Loucy (cell line): Measurements from ENCODE around the gene ASB2.
A peak's percentile ranks its signal among the peaks of the same experiment; 100 is the strongest.

Experiments used
- H2AFZ ChIP-seq: fragments of 200-600 bp; sonication (generic); 2 replicates; pipeline ENCODE4 v1.6.0; 2016; ENCODE audit warnings: antibody characterized with exemption, mild to moderate bottlenecking, low read length, moderate library complexity
- H3F3A ChIP-seq: fragments of 200-600 bp; 2 replicates; pipeline ENCODE4 v1.6.0; 2016; ENCODE audit warnings: antibody characterized with exemption, low read depth, mild to moderate bottlenecking
- H3K27me3 ChIP-seq: fragments of 200-600 bp; sonication (generic); 2 replicates; pipeline ENCODE4 v1.6.1; 2014; ENCODE audit warnings: low read length, mild to moderate bottlenecking; ENCODE audit not compliant: insufficient read depth, poor library complexity, severe bottlenecking
- H3K36me3 ChIP-seq: fragments of 200-600 bp; sonication (generic); 2 replicates; pipeline ENCODE4 v1.6.1; 2016; ENCODE audit warnings: low read length; ENCODE audit not compliant: insufficient read depth
- H3K4me1 ChIP-seq: fragments of 200-600 bp; sonication (generic); 2 replicates; pipeline ENCODE4 v1.5.1; 2014; ENCODE audit warnings: low read length, mild to moderate bottlenecking; ENCODE audit not compliant: insufficient read depth, poor library complexity, severe bottlenecking
- H3K4me2 ChIP-seq: fragments of 200-600 bp; sonication (generic); 2 replicates; pipeline ENCODE4 v1.6.0; 2014; ENCODE audit warnings: antibody characterized with exemption, low read length, low read depth, mild to moderate bottlenecking; ENCODE audit not compliant: poor library complexity, severe bottlenecking
- H3K4me3 ChIP-seq: fragments of 200-600 bp; sonication (generic); 2 replicates; pipeline ENCODE4 v1.5.1; 2014; ENCODE audit warnings: low read length, mild to moderate bottlenecking, mixed read lengths; ENCODE audit not compliant: poor library complexity, severe bottlenecking
- H3K79me2 ChIP-seq: fragments of 200-600 bp; sonication (generic); 2 replicates; pipeline ENCODE4 v1.6.1; 2014; ENCODE audit warnings: low read length; ENCODE audit not compliant: insufficient read depth
- H3K9ac ChIP-seq: fragments of 200-600 bp; sonication (generic); 2 replicates; pipeline ENCODE4 v1.6.0; 2014; ENCODE audit warnings: mild to moderate bottlenecking, low read depth, low read length, moderate library complexity; ENCODE audit not compliant: poor library complexity, severe bottlenecking
- H3K9me2 ChIP-seq: fragments of 200-600 bp; sonication (generic); replicated peaks from 2 replicates; pipeline ENCODE4 v1.6.1; 2016; ENCODE audit warnings: low read depth, low read length, mixed read lengths
- H3K9me3 ChIP-seq: fragments of 200-600 bp; sonication (generic); 2 replicates; pipeline ENCODE4 v1.6.1; 2014; ENCODE audit warnings: mild to moderate bottlenecking, antibody characterized with exemption, low read length, low read depth; ENCODE audit not compliant: insufficient read depth
- H4K20me1 ChIP-seq: fragments of 200-600 bp; sonication (generic); 2 replicates; pipeline ENCODE4 v1.6.0; 2014; ENCODE audit warnings: antibody characterized with exemption, low read length, mild to moderate bottlenecking; ENCODE audit not compliant: insufficient read depth, poor library complexity, severe bottlenecking
- CTCF ChIP-seq: fragments of 200-600 bp; sonication (generic); conservative IDR thresholded peaks from 2 replicates; pipeline ENCODE4 v1.5.1; 2014; ENCODE audit warnings: mild to moderate bottlenecking, antibody characterized with exemption, low read length
- EZH2phosphoT487 ChIP-seq: fragments of 200-600 bp; IDR thresholded peaks from 2 replicates; pipeline ENCODE4 v1.6.1; 2018; ENCODE audit warnings: antibody characterized with exemption, mild to moderate bottlenecking, moderate library complexity, borderline replicate concordance

Gene ASB2

DNA sequence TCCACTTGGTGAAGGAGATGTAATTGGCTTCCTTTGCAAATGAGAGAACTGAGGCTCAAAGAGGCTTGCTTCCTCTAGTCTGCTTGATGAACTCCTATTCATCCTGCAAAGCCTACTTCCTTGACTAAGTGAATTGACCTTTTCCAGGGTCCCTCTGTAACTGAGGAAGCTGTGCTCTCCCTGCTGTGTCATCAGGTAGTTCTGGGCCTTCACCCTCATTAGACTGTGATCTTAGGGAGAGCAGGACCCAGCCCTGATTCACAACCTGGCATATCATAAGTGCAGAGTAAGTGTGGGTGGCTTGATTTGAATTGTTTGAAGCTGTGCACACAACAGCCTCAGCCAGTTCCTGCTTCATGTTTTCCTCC lies 16.3 kb downstream of the ASB2 start:
- Histone ChIP-seq H3K4me3 (no peak overlapping the region), H3K27me3 (no peaks in the 10 kb centered on the region), H3K4me2 (peak overlapping the region; percentile 84), H3K36me3 (no peaks in the 10 kb centered on the region), H3F3A (no peaks in the 10 kb centered on the region), H3K9me3 (no peaks in the 10 kb centered on the region), H2AFZ (no peak overlapping the region), H3K9me2 (no peaks in the 10 kb centered on the region), H3K79me2 (no peaks in the 10 kb centered on the region), H3K9ac (no peak overlapping the region), H3K4me1 (peaks cover 66% of the 10 kb centered on the region), H4K20me1 (no peaks in the 10 kb centered on the region)
- no peak for TF ChIP-seq CTCF
- TF ChIP-seq EZH2phosphoT487, result no peak

DNA sequence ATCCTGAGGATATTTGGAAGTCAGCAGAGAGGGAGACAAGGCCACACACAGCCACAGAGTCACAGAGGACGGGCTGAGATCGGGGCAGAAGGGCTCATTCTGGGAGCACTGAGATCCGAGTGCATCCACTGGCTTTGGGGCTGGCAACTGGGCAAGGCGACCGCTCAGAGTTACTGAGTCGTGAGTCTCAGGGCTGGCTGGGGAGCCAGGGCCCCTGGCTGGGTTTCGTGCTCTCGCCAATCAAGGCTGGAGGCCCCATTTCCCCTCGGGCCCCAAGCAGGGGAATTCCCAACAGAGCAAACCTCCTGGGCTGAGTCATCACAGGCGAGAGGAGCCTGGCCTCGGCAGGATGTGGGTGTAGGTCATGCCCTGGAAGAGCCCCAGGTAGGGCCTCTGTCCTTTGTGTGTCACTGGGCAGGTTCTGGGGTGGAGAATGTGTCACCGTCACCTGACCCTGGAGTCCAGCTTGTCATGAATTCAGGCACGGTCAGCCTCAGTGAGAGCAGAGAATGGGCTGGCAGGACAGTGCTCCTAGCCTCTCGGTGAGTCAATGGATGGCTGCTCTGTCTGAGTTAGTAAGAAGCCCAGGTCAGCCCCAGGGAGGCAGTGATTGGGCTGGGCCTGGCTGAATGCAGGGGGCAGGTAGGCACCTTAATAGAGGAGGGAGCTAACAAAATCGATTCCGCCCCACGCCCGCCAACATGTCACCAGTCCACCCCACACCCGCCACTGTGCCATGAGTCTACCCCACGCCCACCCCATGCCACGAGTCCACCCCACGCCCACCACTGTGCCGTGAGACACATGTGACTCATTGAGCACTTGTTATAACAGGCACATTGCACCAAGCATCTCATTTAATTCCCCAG lies 16.9 kb downstream of the ASB2 start:
- Histone ChIP-seq H3K27me3 (no peaks in the 10 kb centered on the region), H3K9ac (peak overlapping the region; percentile 65), H3K79me2 (no peaks in the 10 kb centered on the region), H3K4me3 (peak overlapping the region; percentile 59), H3F3A (no peaks in the 10 kb centered on the region), H2AFZ (no peak overlapping the region), H3K4me1 (peaks cover 72% of the 10 kb centered on the region), H3K9me2 (no peaks in the 10 kb centered on the region), H4K20me1 (no peaks in the 10 kb centered on the region), H3K4me2 (peak overlapping the region; percentile 84), H3K9me3 (no peaks in the 10 kb centered on the region), H3K36me3 (no peaks in the 10 kb centered on the region)
- no peak for TF ChIP-seq EZH2phosphoT487

DNA sequence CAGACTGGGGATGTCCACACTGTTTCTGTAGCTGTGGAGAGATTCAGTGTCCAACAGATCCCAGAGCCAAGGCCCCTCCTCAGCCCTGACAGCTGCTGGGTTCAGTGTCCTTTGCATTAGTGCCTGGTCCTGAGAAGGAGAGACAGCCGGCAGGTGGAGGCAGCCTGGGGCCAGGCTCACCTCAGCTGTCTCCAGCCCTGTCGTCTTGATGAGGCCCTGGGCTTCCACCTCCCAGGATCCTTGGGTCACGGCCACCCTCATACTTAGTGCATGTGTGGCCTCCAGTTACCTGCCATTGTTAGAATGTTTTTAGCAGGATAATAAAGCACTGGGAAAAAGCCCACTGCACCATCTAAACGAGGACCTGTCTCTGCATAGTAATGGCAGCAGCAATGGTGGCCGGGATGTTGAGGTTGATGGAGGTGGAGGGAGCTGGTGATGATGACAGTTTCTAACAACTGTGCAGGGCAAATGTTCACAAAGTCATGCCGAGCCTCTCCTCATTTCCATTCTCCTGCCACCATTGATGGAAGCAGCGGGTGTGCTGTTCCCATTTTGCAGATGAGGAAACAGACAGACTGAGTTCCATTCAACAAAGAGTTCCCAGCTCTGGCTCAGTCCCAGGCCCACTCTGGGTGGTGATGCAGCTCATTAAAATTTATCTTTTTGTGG lies 17.7 kb downstream of the ASB2 start:
- Histone ChIP-seq H2AFZ (no peak overlapping the region), H3K4me1 (peaks cover 79% of the 10 kb centered on the region), H3F3A (no peaks in the 10 kb centered on the region), H3K9me3 (no peaks in the 10 kb centered on the region), H3K9ac (peak overlapping the region; percentile 65), H3K4me3 (peak overlapping the region; percentile 59), H3K4me2 (peak overlapping the region; percentile 84), H3K9me2 (no peaks in the 10 kb centered on the region), H3K79me2 (no peaks in the 10 kb centered on the region), H3K36me3 (no peaks in the 10 kb centered on the region), H4K20me1 (no peaks in the 10 kb centered on the region), H3K27me3 (no peaks in the 10 kb centered on the region)
- TF ChIP-seq CTCF (no peak), EZH2phosphoT487 (no peak)
